Trophoblast cell (in vitro differentiated cells and primary cell): ENCODE data around the gene FNDC1.

Experiments used
- DNase-seq, 2 donors: peaks; one replicate each; pipeline ENCODE4 v3.0.0-alpha.2; 2016
- H2AFZ ChIP-seq: 2 replicates; pipeline ENCODE4 v1.6.1; 2013; ENCODE audit warnings: low read length, moderate library complexity, mild to moderate bottlenecking; ENCODE audit not compliant: insufficient read depth, poor library complexity
- H2AK5ac ChIP-seq: 2 replicates; pipeline ENCODE4 v1.6.1; 2013; ENCODE audit warnings: mild to moderate bottlenecking, low read length
- H2BK120ac ChIP-seq: 2 replicates; pipeline ENCODE4 v1.6.1; 2013; ENCODE audit warnings: low read length, mild to moderate bottlenecking, moderate library complexity; ENCODE audit not compliant: insufficient read depth, poor library complexity
- H2BK12ac ChIP-seq: 2 replicates; pipeline ENCODE4 v1.6.1; 2013; ENCODE audit warnings: mild to moderate bottlenecking, low read length, moderate library complexity
- H2BK5ac ChIP-seq: 2 replicates; pipeline ENCODE4 v1.6.1; 2013; ENCODE audit warnings: low read length, low read depth, moderate library complexity, mild to moderate bottlenecking; ENCODE audit not compliant: poor library complexity
- H3K14ac ChIP-seq: 2 replicates; pipeline ENCODE4 v1.6.1; 2013; ENCODE audit warnings: mild to moderate bottlenecking, low read length
- H3K18ac ChIP-seq: 2 replicates; pipeline ENCODE4 v1.6.1; 2013; ENCODE audit warnings: mild to moderate bottlenecking, low read length
- H3K23ac ChIP-seq: 2 replicates; pipeline ENCODE4 v1.6.1; 2013; ENCODE audit warnings: low read length
- H3K27ac ChIP-seq: 2 replicates; pipeline ENCODE4 v1.5.1; 2013; ENCODE audit warnings: low read depth, mild to moderate bottlenecking, inconsistent platforms, low read length, moderate library complexity
- H3K27me3 ChIP-seq: 2 replicates; pipeline ENCODE4 v1.6.1; 2013; ENCODE audit warnings: inconsistent platforms, mild to moderate bottlenecking, low read length, moderate library complexity; ENCODE audit not compliant: insufficient read depth
- H3K36me3 ChIP-seq, 2 experiments: 1 replicate in 1 of 2; 2 replicates in 1 of 2; pipeline ENCODE4 v1.6.1; 2013; ENCODE audit warnings: low read length in 2 of 2, mild to moderate bottlenecking in 2 of 2, moderate library complexity in 1 of 2; ENCODE audit not compliant: insufficient read depth in 2 of 2, control insufficient read depth in 1 of 2
- H3K4ac ChIP-seq: 2 replicates; pipeline ENCODE4 v1.6.1; 2013; ENCODE audit warnings: low read depth, mild to moderate bottlenecking, low read length, moderate library complexity
- H3K4me1 ChIP-seq, 2 experiments: 1 replicate in 1 of 2; 2 replicates in 1 of 2; pipeline ENCODE4 v1.6.1; 2013; ENCODE audit warnings: low read length in 2 of 2, mild to moderate bottlenecking in 2 of 2, moderate library complexity in 1 of 2; ENCODE audit not compliant: insufficient read depth in 2 of 2, control insufficient read depth in 1 of 2
- H3K4me2 ChIP-seq: 2 replicates; pipeline ENCODE4 v1.6.1; 2013; ENCODE audit warnings: inconsistent platforms, mild to moderate bottlenecking, low read length, moderate library complexity
- H3K4me3 ChIP-seq: 2 replicates; pipeline ENCODE4 v1.5.1; 2013; ENCODE audit warnings: mild to moderate bottlenecking, low read depth, low read length, inconsistent platforms
- H3K79me1 ChIP-seq: one replicate; pipeline ENCODE4 v1.6.1; 2013; ENCODE audit warnings: low read length
- H3K79me2 ChIP-seq: 2 replicates; pipeline ENCODE4 v1.6.1; 2013; ENCODE audit warnings: low read length, mild to moderate bottlenecking; ENCODE audit not compliant: control insufficient read depth, insufficient read depth, poor library complexity
- H3K9ac ChIP-seq: 2 replicates; pipeline ENCODE4 v1.6.1; 2013; ENCODE audit warnings: mild to moderate bottlenecking, low read length
- H3K9me3 ChIP-seq: 2 replicates; pipeline ENCODE4 v1.6.1; 2013; ENCODE audit warnings: low read depth, mild to moderate bottlenecking, control low read depth, inconsistent platforms, low read length; ENCODE audit not compliant: insufficient read depth
- H4K12ac ChIP-seq: 2 replicates; pipeline ENCODE4 v1.6.1; 2013; ENCODE audit warnings: low read depth, mild to moderate bottlenecking, low read length, moderate library complexity
- H4K8ac ChIP-seq: 2 replicates; pipeline ENCODE4 v1.6.1; 2013; ENCODE audit warnings: low read depth, mild to moderate bottlenecking, low read length, moderate library complexity
- H4K91ac ChIP-seq: one replicate; pipeline ENCODE4 v1.6.1; 2013; ENCODE audit warnings: low read depth, mild to moderate bottlenecking, low read length, moderate library complexity
- WGBS: extraction: QIAGEN DNeasy Blood & Tissue Kit; methylation state at CpG from one replicate; pipeline ENCODE4 v1.1.7; 2013; ENCODE audit warnings: missing lambda C conversion rate; ENCODE audit not compliant: insufficient read length, insufficient coverage; ENCODE audit errors: extremely low coverage; 5-methylcytosine and 5-hydroxymethylcytosine counted together

Gene FNDC1

GRCh38 chr6:159204605-159205004, 35.4 kb downstream of the FNDC1 start:
- Histone ChIP-seq H3K4me2 (no peak overlapping the region), H3K4me3 (no peak overlapping the region), H2AK5ac (no peak overlapping the region), H3K27me3 (no peaks in the 10 kb centered on the region), H2BK120ac (no peak overlapping the region), H4K12ac (no peak overlapping the region), H2AFZ (no peak overlapping the region), H3K79me1 (no peaks in the 10 kb centered on the region), H3K18ac (no peak overlapping the region), H3K9me3 (no peaks in the 10 kb centered on the region), H2BK12ac (no peak overlapping the region), H3K4ac (no peak overlapping the region), H3K27ac (no peak overlapping the region), H3K14ac (no peak overlapping the region), H3K36me3 (no peaks in the 10 kb centered on the region), H3K9ac (no peak overlapping the region), H3K4me1 (peaks cover 0 to 3% of the 10 kb centered on the region in 2 experiments), H3K79me2 (no peaks in the 10 kb centered on the region), H4K91ac (no peak overlapping the region), H2BK5ac (no peak overlapping the region), H4K8ac (no peak overlapping the region), H3K23ac (no peak overlapping the region)
- DNase-seq: no peak
- WGBS: no CpG with 5 or more reads among the region's 3 CpGs

DNA sequence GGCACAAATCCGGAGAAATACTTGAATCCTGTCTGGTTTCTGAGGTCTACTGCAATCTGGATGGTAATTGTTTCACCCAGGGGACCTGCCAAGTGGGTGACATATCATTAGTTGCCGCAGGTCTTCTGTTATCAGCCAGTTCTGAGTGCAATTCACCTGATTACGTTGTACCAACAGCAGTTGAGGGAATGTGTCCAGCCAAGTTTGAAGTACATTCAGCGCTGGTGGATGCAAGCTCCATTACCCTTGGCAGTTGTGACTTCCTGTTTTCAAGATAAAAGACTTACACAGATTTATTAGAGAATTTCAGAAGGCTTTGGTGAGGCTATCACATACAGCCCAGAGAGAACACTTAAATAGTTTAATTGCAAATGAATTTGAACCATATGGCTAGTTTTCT, 42.8 kb downstream of the FNDC1 start:
- no CpG with 5 or more reads among the region's 4 CpGs for WGBS
- H4K8ac ChIP-seq: no peak overlapping the region

DNA sequence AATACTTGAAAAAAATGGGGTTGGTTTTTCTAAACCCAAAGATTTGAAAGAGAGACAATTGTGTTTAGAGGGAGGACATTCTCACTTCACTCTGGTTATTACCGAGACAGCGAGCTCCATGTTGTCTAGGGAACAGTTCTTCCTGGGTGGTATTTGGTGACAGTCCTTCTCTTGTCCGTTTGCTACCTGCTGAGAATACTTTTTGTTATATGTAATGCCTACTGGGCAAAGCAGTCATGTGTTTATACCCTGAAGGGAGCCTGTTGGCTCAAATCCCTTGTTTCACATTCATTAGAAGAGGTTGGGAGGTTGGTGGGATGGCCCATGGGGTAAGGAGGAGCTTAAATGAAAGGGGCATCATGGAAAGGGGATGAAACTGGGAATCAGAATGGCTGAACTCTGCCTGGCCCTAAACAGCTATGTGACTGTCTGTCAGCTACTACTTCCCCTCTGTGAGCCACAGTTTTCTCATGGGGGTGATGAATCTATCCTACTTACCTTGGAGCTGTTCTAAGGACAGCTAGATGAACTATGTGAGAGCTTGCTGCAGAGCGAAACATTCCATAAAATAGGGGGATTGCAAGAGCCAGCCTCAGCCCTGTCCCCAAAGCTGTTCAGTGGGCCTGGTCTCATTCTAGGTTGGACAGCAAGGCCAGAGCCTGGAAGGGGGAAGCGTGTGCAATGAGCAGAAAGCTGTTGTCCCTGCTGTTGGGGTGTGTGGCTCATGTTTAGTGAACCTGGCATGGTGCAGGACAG, 43.5 kb downstream of the FNDC1 start:
- Histone ChIP-seq H3K4me3 (no peak overlapping the region), H4K8ac (no peak overlapping the region), H2AK5ac (no peak overlapping the region), H3K79me1 (no peaks in the 10 kb centered on the region), H4K12ac (no peak overlapping the region), H3K4me1 (no peaks in the 10 kb centered on the region), H3K27me3 (no peaks in the 10 kb centered on the region), H3K23ac (no peak overlapping the region), H4K91ac (no peak overlapping the region), H3K9me3 (peaks cover 1% of the 10 kb centered on the region), H3K79me2 (no peaks in the 10 kb centered on the region), H3K4ac (no peak overlapping the region), H3K27ac (no peak overlapping the region), H2BK12ac (no peak overlapping the region), H3K36me3 (no peaks in the 10 kb centered on the region), H2AFZ (no peak overlapping the region), H2BK120ac (no peak overlapping the region), H3K4me2 (no peak overlapping the region), H2BK5ac (no peak overlapping the region), H3K18ac (no peak overlapping the region), H3K14ac (no peak overlapping the region), H3K9ac (no peak overlapping the region)
- DNase-seq: no peak
- WGBS: no CpG with 5 or more reads among the region's 5 CpGs

More for the DNA sequence above, 42.8 kb downstream of the FNDC1 start:
- Histone ChIP-seq H3K27me3 (no peaks in the 10 kb centered on the region), H3K9ac (no peak overlapping the region), H4K91ac (no peak overlapping the region), H2BK120ac (no peak overlapping the region), H3K79me2 (no peaks in the 10 kb centered on the region), H3K4me2 (no peak overlapping the region), H2BK12ac (no peak overlapping the region), H3K79me1 (no peaks in the 10 kb centered on the region), H3K4ac (no peak overlapping the region), H2BK5ac (no peak overlapping the region), H3K4me3 (no peak overlapping the region), H2AK5ac (no peak overlapping the region), H2AFZ (no peak overlapping the region), H3K14ac (no peak overlapping the region), H3K23ac (no peak overlapping the region), H4K12ac (no peak overlapping the region), H3K27ac (no peak overlapping the region), H3K9me3 (peaks cover 1% of the 10 kb centered on the region), H3K18ac (no peak overlapping the region), H3K36me3 (no peaks in the 10 kb centered on the region), H3K4me1 (no peaks in the 10 kb centered on the region)
- no peak for DNase-seq

DNA sequence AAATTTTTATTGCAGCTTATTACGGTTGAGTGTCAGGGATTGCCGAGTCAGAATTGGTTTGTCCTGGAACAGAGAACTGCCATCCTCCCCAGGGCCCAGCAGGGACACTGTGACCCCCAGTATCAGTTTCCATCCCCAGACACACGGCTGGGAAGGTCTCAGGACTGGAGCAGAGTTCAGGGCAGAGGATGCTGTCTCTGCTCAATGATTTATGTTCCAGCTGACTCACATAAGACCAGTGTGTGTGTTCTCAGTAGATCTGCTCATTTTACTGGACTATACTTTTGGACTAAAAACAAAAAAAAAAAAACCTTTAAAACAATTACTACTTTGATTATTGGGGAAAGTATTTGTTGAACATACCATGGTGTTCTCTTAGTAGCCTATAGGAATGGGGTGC, 44.2 kb downstream of the FNDC1 start:
- H3K23ac ChIP-seq: no peak overlapping the region
- no CpG with 5 or more reads among the region's 3 CpGs for WGBS

More for the DNA sequence above, 44.2 kb downstream of the FNDC1 start:
- no peak overlapping the region for H2AK5ac ChIP-seq
- H4K12ac ChIP-seq: no peak overlapping the region
- H3K27ac ChIP-seq: no peak overlapping the region
- H2BK120ac ChIP-seq: no peak overlapping the region
- H3K18ac ChIP-seq: no peak overlapping the region
- no peak for DNase-seq
- H3K9me3 ChIP-seq: peaks cover 1% of the 10 kb centered on the region
- no peaks in the 10 kb centered on the region for H3K79me1 ChIP-seq
- H3K36me3 ChIP-seq: no peaks in the 10 kb centered on the region
- H3K4me2 ChIP-seq: no peak overlapping the region
- no peak overlapping the region for H3K4ac ChIP-seq
- H3K4me3 ChIP-seq: no peak overlapping the region
- H3K9ac ChIP-seq: no peak overlapping the region
- H2BK12ac ChIP-seq: no peak overlapping the region
- H4K8ac ChIP-seq: no peak overlapping the region
- no peaks in the 10 kb centered on the region for H3K79me2 ChIP-seq
- H3K14ac ChIP-seq: no peak overlapping the region
- H2BK5ac ChIP-seq: no peak overlapping the region
- no peaks in the 10 kb centered on the region for H3K27me3 ChIP-seq
- no peaks in the 10 kb centered on the region for H3K4me1 ChIP-seq
- no peak overlapping the region for H4K91ac ChIP-seq
- H2AFZ ChIP-seq: no peak overlapping the region
